Endometrial microvascular endothelial cells (primary cell): ENCODE data around the gene MON1A. TPM values are rescaled to one million over a fixed set of nuclear protein-coding genes. Genes with fewer than 3 reads are reported as not detected.
"Not testable (repeated sequence)": the region's sequence is repeated elsewhere in the genome, so short reads cannot be mapped to it uniquely, and the experiment has no call there.

ENCODE experiments used
- in situ Hi-C: cut with HindIII; loops from 2 replicates; pipeline ENCODE4 v1.10.0; 2017; ENCODE audit warnings: low sequenced_read_pairs, low pct_unique_long_range_greater_than_20kb; ENCODE audit errors: inconsistent ontology term
- total RNA-seq: library from RNA; depleted of rRNA; stranded (reverse); fragments of >200 nt; gene quantifications from one replicate; pipeline ENCODE4 v1.2.3, GENCODE V29; 2015; ENCODE audit errors: inconsistent ontology term

Gene MON1A
- total RNA-seq, result 28.6 TPM

GRCh38 chr3:49929291-49930167 lies at the start of gene MON1A:
MON1A (minus strand) TSS chr3:49929811; CDS start chr3:49913346, 16,465 bp downstream.
- in situ Hi-C loops, result no loop called here

GRCh38 chr3:49976942-49977341 lies 47.3 kb upstream of the MON1A start:
- in situ Hi-C loops, result no loop called here

- in situ Hi-C loops, result no loop called here
Observed at GRCh38 chr3:49972656-49973055, 43.0 kb upstream of the MON1A start.

GRCh38 chr3:49968346-49968745 lies 38.7 kb upstream of the MON1A start:
- in situ Hi-C loops, result no loop called here

- in situ Hi-C loops, result no loop called here
Observed at GRCh38 chr3:49967291-49967690, 37.7 kb upstream of the MON1A start.

GRCh38 chr3:49966233-49966942 lies 36.8 kb upstream of the MON1A start:
- in situ Hi-C loops, result no loop called here

- in situ Hi-C loops, result no loop called here
Observed at GRCh38 chr3:49955636-49956035, 26.0 kb upstream of the MON1A start.

- in situ Hi-C loops, result no loop called here
Observed at GRCh38 chr3:49952924-49953323, 23.3 kb upstream of the MON1A start.

- in situ Hi-C loops, result no loop called here
Observed at GRCh38 chr3:49942651-49943050, 13.0 kb upstream of the MON1A start.

GRCh38 chr3:49940667-49941249 lies 11.1 kb upstream of the MON1A start:
- in situ Hi-C loops, result no loop called here

GRCh38 chr3:49939858-49940666 lies 10.5 kb upstream of the MON1A start, which contains the start of gene RBM6:
RBM6 (plus strand) TSS chr3:49940150; CDS start chr3:49962642, 22,492 bp downstream.
- in situ Hi-C loops, result no loop called here

- in situ Hi-C loops, result no loop called here
Observed at GRCh38 chr3:49937090-49937489, 7.5 kb upstream of the MON1A start.

- in situ Hi-C loops, result not testable (repeated sequence)
Observed at GRCh38 chr3:49932281-49932680, 2.7 kb upstream of the MON1A start.

- in situ Hi-C loops, result no loop called here
Observed at GRCh38 chr3:49930922-49931321, 1.3 kb upstream of the MON1A start.

GRCh38 chr3:49930168-49930690 lies 618 bp upstream of the MON1A start:
- in situ Hi-C loops, result no loop called here

GRCh38 chr3:49928481-49929017 lies 1.1 kb downstream of the MON1A start:
- in situ Hi-C loops, result no loop called here

GRCh38 chr3:49927798-49928197 lies 1.8 kb downstream of the MON1A start:
- in situ Hi-C loops, result no loop called here

GRCh38 chr3:49926117-49926728 lies 3.4 kb downstream of the MON1A start:
- in situ Hi-C loops, result no loop called here
